GM23338 (cell line): Measurements from ENCODE around the gene NT5C1A. TPM values are rescaled to one million over a fixed set of nuclear protein-coding genes. Genes with fewer than 3 reads are reported as not detected.
A peak's percentile ranks its signal among the peaks of the same experiment; 100 is the strongest.

Source experiments
- ATAC-seq: fragments of 200-7000 bp; cut with Tn5 transposase; 3 replicates; pipeline ENCODE4 v1.9.1; 2020
- DNase-seq: peaks from one replicate; pipeline ENCODE4 v3.0.0-alpha.2; 2015; ENCODE audit warnings: low spot score
- H2AFZ ChIP-seq: fragments of 200-600 bp; sonication (generic); 2 replicates; pipeline ENCODE4 v1.8.0; 2016; ENCODE audit warnings: antibody characterized with exemption, mild to moderate bottlenecking, moderate library complexity
- H3F3A ChIP-seq: fragments of 200-600 bp; sonication (generic); replicated peaks from 2 replicates; pipeline ENCODE4 v1.8.0; 2017; ENCODE audit warnings: antibody characterized with exemption, mixed run types, low read depth
- H3K27ac ChIP-seq: fragments of 200-600 bp; sonication (generic); 2 replicates; pipeline ENCODE4 v1.6.1; 2016; ENCODE audit warnings: low read depth
- H3K27me3 ChIP-seq: fragments of 200-600 bp; sonication (generic); 2 replicates; pipeline ENCODE4 v1.8.0; 2016; ENCODE audit warnings: mild to moderate bottlenecking, mixed run types, moderate library complexity; ENCODE audit not compliant: insufficient read depth
- H3K36me3 ChIP-seq: fragments of 200-600 bp; sonication (generic); 2 replicates; pipeline ENCODE4 v1.8.0; 2016; ENCODE audit warnings: mild to moderate bottlenecking; ENCODE audit not compliant: insufficient read depth
- H3K4me1 ChIP-seq: fragments of 200-600 bp; sonication (generic); 2 replicates; pipeline ENCODE4 v1.8.0; 2016; ENCODE audit warnings: mild to moderate bottlenecking, moderate library complexity; ENCODE audit not compliant: insufficient read depth
- H3K4me2 ChIP-seq: fragments of 200-600 bp; sonication (generic); 2 replicates; pipeline ENCODE4 v1.7.1; 2017; ENCODE audit warnings: mixed run types
- H3K4me3 ChIP-seq: fragments of 200-600 bp; sonication (generic); 2 replicates; pipeline ENCODE4 v1.6.1; 2016; ENCODE audit warnings: mixed run types
- H3K79me2 ChIP-seq: fragments of 200-600 bp; sonication (generic); replicated peaks from 2 replicates; pipeline ENCODE4 v1.8.0; 2017; ENCODE audit warnings: mild to moderate bottlenecking; ENCODE audit not compliant: insufficient read depth
- H3K9me2 ChIP-seq: fragments of 200-600 bp; sonication (generic); 2 replicates; pipeline ENCODE4 v1.8.0; 2017; ENCODE audit not compliant: insufficient read depth
- H4K20me1 ChIP-seq: fragments of 200-600 bp; sonication (generic); replicated peaks from 2 replicates; pipeline ENCODE4 v1.8.0; 2017; ENCODE audit warnings: mild to moderate bottlenecking; ENCODE audit not compliant: insufficient read depth
- H3K27ac Mint-ChIP-seq: 2 replicates; pipeline ENCODE4 v1.8.0; 2020; ENCODE audit warnings: inconsistent platforms, mild to moderate bottlenecking, moderate library complexity, mixed read lengths
- H3K27me3 Mint-ChIP-seq: 3 replicates; pipeline ENCODE4 v1.8.0; 2022; ENCODE audit warnings: low read depth, mild to moderate bottlenecking, moderate library complexity, mixed read lengths, inconsistent platforms; ENCODE audit not compliant: insufficient read depth, poor library complexity
- H3K36me3 Mint-ChIP-seq: 3 replicates; pipeline ENCODE4 v1.8.0; 2021; ENCODE audit warnings: low read depth, mild to moderate bottlenecking, inconsistent platforms, moderate library complexity, mixed read lengths
- H3K4me1 Mint-ChIP-seq: 3 replicates; pipeline ENCODE4 v1.8.0; 2020; ENCODE audit warnings: mild to moderate bottlenecking, inconsistent platforms, mixed read lengths
- H3K4me3 Mint-ChIP-seq: 3 replicates; pipeline ENCODE4 v1.8.0; 2021; ENCODE audit warnings: moderate library complexity, mild to moderate bottlenecking, inconsistent platforms, mixed read lengths
- H3K9me3 Mint-ChIP-seq: 3 replicates; pipeline ENCODE4 v1.8.0; 2020; ENCODE audit warnings: moderate library complexity, mild to moderate bottlenecking, inconsistent platforms, mixed read lengths
- CREB1 ChIP-seq: fragments of 250-450 bp; sonication (Bioruptor Pico); IDR thresholded peaks from 2 replicates; pipeline ENCODE4 v1.5.0; 2020; ENCODE audit warnings: low read depth, mild to moderate bottlenecking, moderate library complexity
- CTCF ChIP-seq, 2 experiments: fragments of 200-600 bp in 1 of 2; sonication (generic) in 1 of 2; conservative IDR thresholded peaks; 2 replicates each; pipeline versions ENCODE4 v1.5.1 to v1.6.1; 2016 to 2017; ENCODE audit warnings: antibody characterized with exemption in 2 of 2, low read depth in 2 of 2, mild to moderate bottlenecking in 2 of 2, moderate library complexity in 1 of 2
- ETS1 ChIP-seq: IDR thresholded peaks from 2 replicates; pipeline ENCODE4 v1.6.1; 2016; ENCODE audit warnings: antibody characterized with exemption
- EZH2 ChIP-seq: fragments of 200-600 bp; sonication (generic); IDR thresholded peaks from one replicate; pipeline ENCODE4 v1.8.0; 2017; ENCODE audit warnings: antibody characterized with exemption, mild to moderate bottlenecking, low read depth; ENCODE audit not compliant: unreplicated experiment
- EZH2phosphoT487 ChIP-seq: fragments of 200-600 bp; sonication (generic); IDR thresholded peaks from one replicate; pipeline ENCODE4 v1.8.1; 2018; ENCODE audit warnings: antibody characterized with exemption; ENCODE audit not compliant: unreplicated experiment
- JUNB ChIP-seq: IDR thresholded peaks from one replicate; pipeline ENCODE4 v1.6.1; 2016; ENCODE audit warnings: antibody characterized with exemption; ENCODE audit not compliant: unreplicated experiment
- NANOG ChIP-seq: IDR thresholded peaks from 2 replicates; pipeline ENCODE4 v1.6.1; 2016; ENCODE audit warnings: antibody characterized with exemption, borderline replicate concordance
- POLR2AphosphoS5 ChIP-seq: IDR thresholded peaks from 2 replicates; pipeline ENCODE4 v1.6.1; 2016; ENCODE audit warnings: antibody characterized with exemption, low read depth
- REST ChIP-seq: IDR thresholded peaks from one replicate; pipeline ENCODE4 v1.6.1; 2018; ENCODE audit warnings: antibody characterized with exemption; ENCODE audit not compliant: unreplicated experiment
- STAT1 ChIP-seq: IDR thresholded peaks from one replicate; pipeline ENCODE4 v1.6.1; 2016; ENCODE audit warnings: antibody characterized with exemption; ENCODE audit not compliant: unreplicated experiment
- ZNF114 ChIP-seq: fragments of 250-450 bp; sonication (Bioruptor Pico); IDR thresholded peaks from 2 replicates; pipeline ENCODE4 v1.5.0; 2020; ENCODE audit warnings: mild to moderate bottlenecking, moderate library complexity
- ZNF331 ChIP-seq: fragments of 250-450 bp; sonication (Bioruptor Pico); IDR thresholded peaks from 2 replicates; pipeline ENCODE4 v1.5.0; 2020; ENCODE audit warnings: low read depth, mild to moderate bottlenecking, moderate library complexity
- ZNF462 ChIP-seq: fragments of 250-450 bp; sonication (Bioruptor Pico); IDR thresholded peaks from 2 replicates; pipeline ENCODE4 v1.5.0; 2020; ENCODE audit warnings: mild to moderate bottlenecking, moderate library complexity
- polyA plus RNA-seq: library from polyadenylated mRNA; unstranded; fragments of >200 nt; fragmentation: Nextera tagmentation; extraction: Ambion mirVana; gene quantifications from 2 replicates; pipeline ENCODE4 v1.2.1, GENCODE V29; 2016
- total RNA-seq: library from RNA; depleted of rRNA; stranded (reverse); fragments of >200 nt; shearing (Covaris generic); gene quantifications from 2 replicates; pipeline ENCODE4 v1.2.3, GENCODE V29; 2014

NT5C1A gene
- total and polyA plus RNA-seq, 2 experiments from 2014 or later = not detected

GRCh38 chr1:39683591-39684312 lies 11.8 kb upstream of the NT5C1A start:
- no peaks in the 10 kb centered on the region for H3K36me3 Mint-ChIP-seq
- H3K9me2 ChIP-seq = no peaks in the 10 kb centered on the region
- H2AFZ ChIP-seq = peak overlapping the region; percentile 78; the same call in 1 of the 2 replicates
- H3K4me1 Mint-ChIP-seq = no peaks in the 10 kb centered on the region
- no peak overlapping the region for H3K27ac Mint-ChIP-seq
- H3K27me3 Mint-ChIP-seq = peaks cover 99% of the 10 kb centered on the region
- peaks cover 4% of the 10 kb centered on the region; the same call in 1 of the 2 replicates for H4K20me1 ChIP-seq
- peak; percentile 91 for ATAC-seq
- no peaks in the 10 kb centered on the region; the same call in 2 of the 3 replicates for H3K9me3 Mint-ChIP-seq
- H3F3A ChIP-seq = no peaks in the 10 kb centered on the region
- H3K4me2 ChIP-seq = peak overlapping the region; percentile 71
- peaks cover 100% of the 10 kb centered on the region for H3K27me3 ChIP-seq
- peak overlapping the region; percentile 43 for H3K4me3 ChIP-seq
- peak; percentile 61 for DNase-seq
- H3K79me2 ChIP-seq = no peaks in the 10 kb centered on the region
- no peaks in the 10 kb centered on the region for H3K4me1 ChIP-seq
- H3K27ac ChIP-seq = no peak overlapping the region
- no peak overlapping the region for H3K4me3 Mint-ChIP-seq
- no peaks in the 10 kb centered on the region for H3K36me3 ChIP-seq
- TF ChIP-seq NANOG (no peak), EZH2 (peak; percentile 90), JUNB (no peak), CREB1 (CRISPR knock-in tag) (no peak), ZNF462 (CRISPR knock-in tag) (no peak), REST (no peak), POLR2AphosphoS5 (no peak), ETS1 (no peak), STAT1 (no peak), CTCF (conservative IDR thresholded peaks at IDR 0.05; ENCODE audit: low read depth in 2 of 2) (no peak), ZNF114 (CRISPR knock-in tag) (no peak), ZNF331 (CRISPR knock-in tag) (no peak), EZH2phosphoT487 (peak; percentile 53)
